CD4-positive, alpha-beta T cell treated with Interferon alpha-2 for 1 hour (primary cell): ENCODE measurements around the gene KLB.
"Not testable (repeated sequence)": the region's sequence is repeated elsewhere in the genome, so short reads cannot be mapped to it uniquely, and the experiment has no call there.

Source experiments
- DNase-seq, 2 donors: peaks; one replicate each; pipeline ENCODE4 v3.0.0-alpha.2; 2020 to 2022

KLB gene

DNA sequence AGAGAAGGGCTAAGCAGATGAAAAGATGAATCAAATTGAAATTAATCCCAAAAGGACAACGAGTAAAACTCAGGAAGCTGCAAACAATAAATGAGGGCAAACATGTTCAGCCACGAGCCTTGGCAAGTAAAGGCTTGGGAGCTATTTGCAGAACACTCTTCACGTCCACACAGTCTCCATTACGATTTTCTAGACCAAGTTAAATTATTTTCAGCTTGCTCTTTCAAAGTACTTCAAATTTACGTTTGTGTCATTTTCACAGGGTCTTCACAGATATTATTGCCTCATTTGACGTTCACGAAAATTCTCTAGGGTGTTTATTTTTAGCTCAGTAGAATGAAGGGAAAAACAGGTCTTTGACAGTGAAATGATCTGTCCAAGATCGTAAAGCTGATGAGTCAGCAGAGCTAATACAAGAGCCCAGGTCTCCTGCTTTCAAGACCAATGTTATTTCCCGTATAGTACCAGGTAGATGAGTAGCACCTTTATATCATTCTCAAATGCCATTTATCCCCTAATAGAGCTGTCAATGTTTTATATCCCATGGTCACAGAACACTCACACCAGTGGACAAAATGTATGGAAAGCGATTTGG lies 20.9 kb downstream of the KLB start:
- DNase-seq = no peak

DNA sequence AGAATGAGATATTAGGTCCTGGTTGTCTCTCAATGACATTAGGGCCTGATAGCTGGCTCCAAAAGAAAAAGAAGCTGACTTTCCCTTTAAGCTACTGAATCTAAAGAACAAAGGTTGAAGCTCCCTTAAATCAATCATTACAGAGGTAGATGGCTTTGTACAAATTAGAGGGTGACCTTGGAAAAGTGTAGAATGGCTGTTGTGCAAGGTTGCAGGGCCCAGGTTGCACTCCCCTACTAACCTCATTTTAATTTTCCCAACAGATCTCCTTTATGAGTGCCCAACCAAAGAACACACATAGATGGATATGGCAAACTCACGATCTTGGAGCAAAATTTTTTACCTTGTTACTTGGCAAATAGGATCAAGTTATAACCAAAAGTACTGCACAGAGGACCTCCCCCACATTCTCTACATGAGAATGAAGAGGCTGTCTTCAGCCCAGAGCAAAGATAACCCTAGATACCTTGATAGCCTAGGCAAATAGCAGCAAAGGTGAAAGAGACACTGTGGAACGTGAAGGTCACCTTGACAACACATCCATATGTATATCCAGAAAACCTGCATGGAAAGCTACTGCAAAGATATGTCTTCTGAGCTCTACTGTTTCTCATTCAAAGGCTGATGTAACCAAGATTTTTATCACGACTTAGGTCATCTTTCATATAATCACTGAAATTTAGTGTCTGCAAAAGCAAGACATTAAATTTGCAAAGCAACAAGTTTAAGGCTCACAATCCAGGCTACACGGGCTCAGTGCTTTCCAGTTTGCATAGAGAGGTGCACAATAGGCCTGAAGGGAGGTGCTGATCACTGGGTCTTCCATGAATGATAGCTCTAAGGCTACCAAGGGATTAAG lies 23.0 kb downstream of the KLB start:
- DNase-seq = no peak

- DNase-seq = no peak
These were observed 27.3 kb downstream of the KLB start for GRCh38 chr4:39433878-39434492.

DNA sequence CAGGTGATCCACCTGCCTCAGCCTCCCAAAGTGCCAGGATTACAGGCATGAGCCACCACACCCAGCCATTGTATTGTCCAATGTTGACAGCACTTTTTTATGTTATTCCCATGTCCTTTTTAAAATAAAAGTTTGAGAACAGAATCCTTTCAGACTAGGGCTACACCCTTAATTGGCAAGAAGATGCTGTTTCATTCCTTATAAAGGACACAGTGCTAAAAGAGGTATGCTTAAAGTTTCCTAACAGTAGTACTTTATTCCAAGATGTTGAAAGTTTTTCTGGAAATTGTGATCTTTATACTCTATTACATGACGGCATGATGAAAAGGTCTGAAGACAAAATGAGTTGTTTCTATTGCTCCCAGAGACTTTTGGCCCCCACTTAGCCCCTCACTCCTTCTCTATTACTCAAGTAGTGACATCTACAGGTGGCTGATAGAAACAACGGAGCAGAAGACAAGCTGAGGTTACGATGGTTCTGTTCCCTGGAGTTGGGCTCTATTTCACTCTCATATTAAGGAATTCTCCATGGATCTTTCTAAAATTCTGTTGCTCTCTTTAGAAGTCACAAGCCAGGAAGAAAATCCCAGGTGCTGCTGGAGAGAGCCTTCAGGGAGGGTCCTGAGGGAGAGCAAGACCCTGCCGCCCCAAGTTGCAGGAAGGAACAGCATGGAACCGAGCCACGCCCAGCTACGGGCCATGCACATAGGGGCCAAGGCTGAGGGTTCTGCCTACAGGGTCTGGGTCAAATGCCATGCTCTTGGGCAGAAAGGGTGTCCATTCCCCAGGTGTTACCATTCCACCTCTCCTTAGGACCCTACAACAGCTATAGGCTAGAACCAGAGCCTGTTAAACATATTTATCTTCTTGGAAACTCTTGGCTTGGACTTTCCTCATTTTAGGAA lies 29.2 kb downstream of the KLB start:
- DNase-seq = no peak

GRCh38 chr4:39441593-39441992 lies 34.9 kb downstream of the KLB start:
- no peak for DNase-seq

DNA sequence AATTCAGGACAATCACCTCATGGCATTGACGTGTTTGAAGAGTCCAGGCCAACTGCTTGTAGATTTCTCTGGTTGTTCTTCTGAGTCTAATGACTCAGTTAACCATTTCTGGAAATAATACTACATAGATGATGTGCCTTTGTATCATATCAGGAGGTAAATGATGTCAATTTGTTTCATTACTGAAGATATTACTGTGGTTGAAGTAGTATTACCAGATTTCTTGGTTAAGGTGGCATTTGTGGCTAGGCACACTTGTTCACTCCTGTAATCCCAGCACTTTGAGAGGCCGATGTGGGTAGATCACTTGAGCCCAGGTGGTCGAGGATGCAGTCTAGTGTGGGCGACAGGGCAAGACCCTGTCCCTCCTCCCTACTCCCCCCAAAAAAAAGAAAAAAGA lies 36.3 kb downstream of the KLB start:
- no peak for DNase-seq

GRCh38 chr4:39446483-39446841 lies 39.7 kb downstream of the KLB start:
- no peak for DNase-seq

DNA sequence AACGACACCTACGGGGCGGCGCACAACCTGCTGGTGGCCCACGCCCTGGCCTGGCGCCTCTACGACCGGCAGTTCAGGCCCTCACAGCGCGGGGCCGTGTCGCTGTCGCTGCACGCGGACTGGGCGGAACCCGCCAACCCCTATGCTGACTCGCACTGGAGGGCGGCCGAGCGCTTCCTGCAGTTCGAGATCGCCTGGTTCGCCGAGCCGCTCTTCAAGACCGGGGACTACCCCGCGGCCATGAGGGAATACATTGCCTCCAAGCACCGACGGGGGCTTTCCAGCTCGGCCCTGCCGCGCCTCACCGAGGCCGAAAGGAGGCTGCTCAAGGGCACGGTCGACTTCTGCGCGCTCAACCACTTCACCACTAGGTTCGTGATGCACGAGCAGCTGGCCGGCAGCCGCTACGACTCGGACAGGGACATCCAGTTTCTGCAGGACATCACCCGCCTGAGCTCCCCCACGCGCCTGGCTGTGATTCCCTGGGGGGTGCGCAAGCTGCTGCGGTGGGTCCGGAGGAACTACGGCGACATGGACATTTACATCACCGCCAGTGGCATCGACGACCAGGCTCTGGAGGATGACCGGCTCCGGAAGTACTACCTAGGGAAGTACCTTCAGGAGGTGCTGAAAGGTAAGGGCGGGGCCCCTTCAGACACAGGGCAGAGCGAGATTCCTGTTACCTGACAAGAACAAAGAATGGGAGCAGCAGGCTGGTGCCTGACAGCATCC lies 40.3 kb downstream of the KLB start:
- DNase-seq = peak; percentile 60 to 81

DNA sequence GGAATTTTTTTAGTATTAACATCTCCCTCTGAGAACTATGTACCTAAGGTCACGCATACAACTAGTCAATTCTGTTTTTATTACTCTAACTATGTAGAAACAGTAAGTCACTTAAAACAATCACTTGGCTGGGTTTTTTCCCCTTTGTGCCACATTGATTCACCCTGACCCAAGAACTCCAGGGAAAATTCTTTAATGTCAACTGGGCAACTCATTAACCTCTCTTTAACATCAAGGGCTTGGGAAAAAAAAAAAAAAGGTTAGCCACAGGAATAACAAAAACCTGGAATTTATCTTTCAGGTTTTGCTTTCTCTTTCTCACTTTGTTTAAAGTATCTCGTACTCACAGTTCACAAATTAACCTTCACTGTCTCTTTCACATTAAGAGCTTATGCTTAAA lies 43.9 kb downstream of the KLB start:
- no peak for DNase-seq

GRCh38 chr4:39451423-39452023 lies 44.8 kb downstream of the KLB start:
- no peak for DNase-seq

- DNase-seq = no peak
These were observed 45.6 kb downstream of the KLB start for GRCh38 chr4:39452153-39452859.

DNA sequence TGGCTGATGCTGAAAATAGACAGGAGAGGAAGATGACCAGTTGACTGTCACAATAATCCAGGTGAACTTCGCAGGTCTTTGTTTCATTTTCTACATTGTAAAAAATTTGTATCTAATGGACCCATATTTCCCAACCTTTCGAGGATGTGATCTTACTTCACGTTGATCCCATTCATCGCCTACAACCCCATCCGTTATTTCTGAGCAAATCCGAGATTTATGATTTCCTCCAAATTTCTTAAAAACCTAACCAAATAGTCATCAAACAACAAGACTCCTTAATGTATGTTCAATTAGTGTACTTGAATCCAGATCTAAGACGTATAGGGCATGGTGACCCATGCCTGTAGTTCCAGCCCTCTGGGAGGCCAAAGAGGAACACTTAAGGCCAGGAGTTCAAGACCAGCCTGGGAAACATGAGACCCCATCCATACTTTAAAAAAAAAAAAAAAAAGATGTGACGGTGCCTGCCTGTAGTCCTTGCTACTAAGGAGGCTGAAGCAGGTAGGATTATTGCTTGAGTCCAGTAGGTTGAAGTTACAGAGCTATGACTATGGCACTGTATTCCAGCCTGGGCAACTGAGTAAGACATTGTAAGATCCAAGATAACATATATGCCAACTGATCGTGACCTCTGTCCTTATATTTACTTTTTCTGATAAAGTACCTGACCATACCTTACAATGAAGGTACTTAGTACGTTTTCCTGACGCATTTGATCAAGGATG lies 46.3 kb downstream of the KLB start:
- no peak for DNase-seq

DNA sequence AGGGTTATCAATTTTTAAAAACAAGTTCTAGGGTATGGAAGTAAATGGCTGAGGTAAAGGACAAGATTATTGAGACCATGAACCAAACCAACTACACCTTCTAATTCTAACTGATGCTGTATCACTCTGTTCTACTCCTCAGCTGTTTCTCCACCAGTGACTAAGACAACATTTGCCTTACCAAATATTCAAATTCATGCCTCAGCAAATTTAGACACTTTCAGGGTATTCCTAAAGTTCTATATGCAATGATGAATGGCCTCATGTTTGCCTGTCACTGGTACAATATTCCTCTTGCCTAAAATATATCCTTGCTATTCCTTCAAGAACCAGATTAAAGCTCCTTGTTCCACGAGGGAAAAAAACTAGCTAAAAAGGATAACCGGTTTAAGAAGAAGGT lies 47.0 kb downstream of the KLB start:
- no peak for DNase-seq

DNA sequence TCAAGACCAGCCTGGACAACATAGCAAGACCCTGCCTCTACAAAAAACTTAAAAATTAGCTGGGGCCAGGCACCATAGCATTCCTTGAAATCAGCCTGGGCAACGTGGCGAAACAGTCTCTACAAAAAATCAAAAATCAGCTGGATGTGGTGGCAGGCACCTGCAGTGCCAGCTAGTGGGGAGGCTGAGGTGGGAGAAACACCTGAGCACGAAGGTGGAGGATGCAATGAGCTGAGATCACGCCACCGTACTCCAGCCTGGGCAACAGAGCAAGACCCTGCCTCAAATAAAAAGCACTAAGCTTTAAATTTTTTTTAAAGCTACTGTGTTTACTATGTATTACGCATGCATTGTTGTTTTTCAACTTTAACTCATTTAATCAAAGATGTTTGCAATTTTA lies 48.8 kb downstream of the KLB start:
- no peak for DNase-seq

DNA sequence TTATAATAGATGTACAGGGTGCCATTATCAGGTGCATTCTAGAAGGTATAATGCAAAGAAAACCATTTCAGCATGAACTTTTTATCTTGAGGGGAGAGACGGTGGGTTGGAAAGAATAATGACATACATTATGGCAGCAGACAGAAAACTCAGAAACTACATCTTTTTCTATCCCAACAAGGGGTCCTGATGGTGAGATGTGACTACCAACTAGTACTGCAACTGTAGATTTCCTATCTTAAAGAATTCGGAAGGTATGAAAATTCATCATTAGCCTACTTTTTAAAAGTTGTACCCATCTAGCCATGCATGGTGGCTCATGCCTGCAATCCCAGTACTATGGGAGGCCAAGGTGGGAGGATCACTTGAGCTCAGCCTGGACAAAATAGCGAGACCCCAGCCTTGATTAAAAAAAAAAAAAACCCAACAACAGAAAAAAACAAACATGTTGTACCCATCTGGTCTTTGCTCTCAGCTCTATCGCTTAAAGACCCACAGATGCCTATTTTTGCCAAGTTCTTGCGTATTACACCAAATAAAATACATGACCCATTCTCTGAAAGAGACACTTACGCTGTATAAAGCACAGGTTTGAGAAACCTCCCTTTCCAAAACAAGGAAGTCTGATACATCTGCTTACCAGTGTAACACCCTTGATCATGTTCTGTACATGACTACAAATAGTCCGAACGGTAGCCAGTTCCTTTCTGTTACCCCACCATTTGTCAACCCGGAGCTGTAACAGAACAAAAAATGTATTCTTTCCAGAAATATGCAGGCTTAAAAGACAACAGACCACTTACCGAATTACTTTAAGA lies 50.4 kb downstream of the KLB start:
- DNase-seq = no peak

DNA sequence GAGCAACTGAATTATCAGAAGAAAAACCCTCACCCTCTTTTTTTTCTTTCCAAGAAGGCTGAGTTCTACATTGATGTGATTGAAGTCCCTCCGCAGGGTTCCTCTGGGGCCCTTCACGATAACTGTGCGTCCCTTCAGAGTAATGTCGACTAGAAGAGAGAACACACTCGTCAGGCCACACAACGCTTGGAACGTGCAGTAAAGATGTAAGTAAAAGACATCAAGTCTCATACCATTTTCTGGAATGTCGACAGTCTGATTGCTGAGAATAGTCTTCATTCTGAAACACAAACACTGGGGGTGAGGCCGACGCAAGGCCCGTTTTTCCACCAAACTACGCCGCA lies 51.4 kb downstream of the KLB start:
- DNase-seq = not testable (repeated sequence)

DNA sequence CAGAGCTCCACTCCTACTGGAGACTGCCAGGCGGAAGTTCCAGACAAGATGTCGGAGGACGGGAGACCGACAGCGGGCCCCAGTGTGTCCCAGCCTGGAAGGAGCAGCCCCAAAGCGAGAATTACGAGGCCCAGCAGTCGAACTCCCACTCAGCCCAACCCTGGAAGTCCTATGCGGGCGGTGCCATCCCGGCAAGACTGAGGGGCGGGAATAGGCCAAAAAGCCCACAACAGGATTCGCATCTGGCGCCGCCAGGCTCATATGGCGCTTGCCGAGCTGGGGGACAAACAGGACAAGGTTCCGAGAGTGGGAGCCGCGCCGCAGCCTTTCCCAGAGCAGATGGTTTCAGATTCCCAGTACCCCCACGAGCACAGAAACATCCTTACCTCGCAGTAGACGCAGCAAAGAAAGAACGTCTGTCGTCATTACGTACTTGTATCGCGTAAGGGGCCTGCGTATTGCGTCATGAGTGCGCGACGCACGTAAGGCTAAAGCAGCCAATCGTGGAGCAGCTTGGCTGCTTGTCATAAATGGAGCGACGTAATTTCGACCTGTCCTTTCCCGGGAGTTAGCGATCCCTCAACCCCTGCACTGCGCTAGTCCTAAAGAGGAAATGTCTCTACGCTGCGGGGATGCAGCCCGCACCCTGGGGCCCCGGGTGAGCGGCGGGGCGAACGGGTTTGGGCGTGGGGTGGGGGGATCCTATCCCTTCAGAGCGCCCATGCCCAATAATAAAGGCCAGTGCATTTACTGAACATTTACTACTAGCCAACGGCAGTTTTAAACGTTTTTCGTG lies 52.0 kb downstream of the KLB start, which contains the start of the genes LIAS and RPL9:
Gene LIAS (plus strand): TSS at position 552 of the 796 bp plus-strand sequence. CDS start 62 bp downstream, at position 614.
Gene RPL9 (minus strand): TSS at position 418 of the 796 bp plus-strand sequence. CDS start 483 bp downstream, outside the sequence.
- DNase-seq = peak; percentile 94 to 96

- no peak for DNase-seq
These were observed 58.3 kb downstream of the KLB start for GRCh38 chr4:39464886-39465501.
